Transverse colon (tissue), 4 donors: Measurements from ENCODE around the gene CCNG1. TPM values are rescaled to one million over a fixed set of nuclear protein-coding genes. Genes with fewer than 3 reads are reported as not detected.

Experiments used
- DNase-seq: peaks from one replicate; pipeline ENCODE4 v3.0.0-alpha.2; 2019
- H3K27ac ChIP-seq, 4 donors: fragments of 200-600 bp; sonication (generic); 2 replicates each; pipeline ENCODE4 v1.5.1; 2016 to 2018; ENCODE audit warnings: inconsistent platforms in 4 of 4
- H3K27me3 ChIP-seq: fragments of 200-600 bp; sonication (generic); 2 replicates; pipeline ENCODE4 v1.5.1; 2017; ENCODE audit warnings: inconsistent platforms
- H3K36me3 ChIP-seq, 4 donors: fragments of 200-600 bp; sonication (generic); 2 replicates each; pipeline ENCODE4 v1.5.1; 2017 to 2019; ENCODE audit warnings: inconsistent platforms in 4 of 4
- H3K4me1 ChIP-seq, 4 donors: fragments of 200-600 bp; sonication (generic); 2 replicates each; pipeline ENCODE4 v1.5.1; 2017 to 2020; ENCODE audit warnings: inconsistent platforms in 4 of 4
- H3K4me3 ChIP-seq, 4 donors: fragments of 200-600 bp; sonication (generic); 1 replicate in 1 of 4; 2 replicates in 3 of 4; pipeline versions ENCODE4 v1.5.1 to v1.6.1; 2017 to 2019; ENCODE audit warnings: inconsistent platforms in 4 of 4
- H3K9me3 ChIP-seq, 2 donors: fragments of 200-600 bp; sonication (generic); 2 replicates each; pipeline ENCODE4 v1.5.1; 2017 to 2019; ENCODE audit warnings: inconsistent platforms in 2 of 2
- EP300 ChIP-seq: sonication (generic); formaldehyde crosslinking; IDR thresholded peaks from one replicate; pipeline ENCODE4 v1.6.1; 2017; ENCODE audit warnings: antibody characterized with exemption, low read depth
- POLR2A ChIP-seq: fragments of 450-650 bp; IDR thresholded peaks from one replicate; pipeline ENCODE4 v1.6.1; 2016; ENCODE audit warnings: antibody characterized with exemption, mild to moderate bottlenecking, moderate library complexity
- POLR2AphosphoS5 ChIP-seq, 3 donors: sonication (generic); formaldehyde crosslinking; IDR thresholded peaks; one replicate each; pipeline ENCODE4 v1.6.1; 2016; ENCODE audit warnings: antibody characterized with exemption in 3 of 3
- WGBS, 2 donors: methylation state at CpG; one replicate each; pipeline ENCODE4 v1.1.5; 2018; ENCODE audit warnings: low coverage in 1 of 2; 5-methylcytosine and 5-hydroxymethylcytosine counted together
- in situ Hi-C, 4 donors: fragments of 200-750 bp; cut with MboI; loops; one replicate each; pipeline versions ENCODE4 v1.15.0 to v1.15.1; 2017; ENCODE audit warnings: low sequenced_read_pairs in 3 of 4, low pct_ligation_motif_present in 1 of 4, low pct_unique_long_range_greater_than_20kb in 1 of 4
- intact Hi-C: fragments of 100-400 bp; cut with DNase I; formaldehyde crosslinking; loops from one replicate; pipeline ENCODE4 v1.15.1; 2023; ENCODE audit warnings: low total_unique reads
- total RNA-seq, 4 donors: library from RNA; depleted of rRNA; stranded (reverse); fragments of >200 nt; gene quantifications; one replicate each; pipeline ENCODE4 v1.1.0, GENCODE V29; 2016
- TF ChIP-seq, protein P1 (sequence below), 5 experiments: fragments of 200-600 bp in 3 of 5; fragments of 450-650 bp in 2 of 5; sonication (generic) in 3 of 5; IDR thresholded peaks; 1 replicate in 2 of 5; 2 replicates in 3 of 5; pipeline ENCODE4 v1.5.1; 2016 to 2017; ENCODE audit warnings: antibody characterized with exemption in 5 of 5, inconsistent platforms in 3 of 5, mild to moderate bottlenecking in 2 of 5, moderate library complexity in 1 of 5

CCNG1 gene
- total RNA-seq, 4 donors from 2014 or later: 164 to 293 (median 180) TPM

DNA sequence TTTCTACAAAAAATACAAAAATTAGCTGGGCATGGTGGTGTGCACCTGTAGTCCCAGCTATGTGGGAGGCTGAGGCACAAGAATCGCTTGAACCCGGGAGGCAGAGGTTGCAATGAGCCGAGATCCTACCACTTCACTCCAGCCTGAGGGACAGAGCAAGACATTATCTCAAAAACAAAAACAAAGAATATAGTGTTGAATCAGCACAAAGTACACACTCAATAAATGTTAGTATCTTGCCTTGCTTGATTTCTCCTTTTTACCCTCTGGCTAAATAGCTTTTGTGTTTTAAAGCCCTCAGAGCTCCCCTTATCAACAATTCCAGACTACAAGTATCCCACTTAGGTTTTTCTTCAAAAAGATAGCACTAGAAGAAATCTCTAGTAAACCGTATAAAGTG is 37.5 kb upstream of the CCNG1 start:
- Histone ChIP-seq H3K9me3 (no peaks in the 10 kb centered on the region), H3K27ac (no peak overlapping the region), H3K27me3 (no peaks in the 10 kb centered on the region), H3K36me3 (no peaks in the 10 kb centered on the region), H3K4me3 (no peak overlapping the region), H3K4me1 (peaks cover 0 to 7% (median 4%) of the 10 kb centered on the region in 4 donors)
- 57 to 70% methylated on average over 4 of the region's 4 CpGs for WGBS, 2 donors
- TF ChIP-seq POLR2A (no peak), EP300 (no peak)
- DNase-seq: no peak
- intact Hi-C loops: no loop called here
- in situ Hi-C loops: no loop called here

DNA sequence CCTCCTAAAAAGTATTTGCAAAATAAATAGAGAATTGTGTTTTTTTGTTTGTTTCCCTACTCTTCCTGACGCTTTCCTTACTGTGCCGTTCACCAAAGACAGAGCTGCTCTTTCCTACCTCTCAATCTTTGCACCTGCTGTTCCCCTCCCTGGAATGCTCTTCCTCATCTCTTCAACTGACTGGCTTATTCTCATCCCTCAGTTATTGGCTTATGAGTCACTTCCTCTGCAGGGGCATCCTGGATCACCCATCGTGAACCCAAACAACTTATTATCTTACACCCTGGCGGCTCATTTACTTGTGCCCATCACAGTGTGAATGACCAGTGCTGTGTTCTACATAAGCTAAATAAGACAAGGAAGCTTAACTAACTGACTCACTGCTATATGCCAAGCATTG is 36.1 kb upstream of the CCNG1 start:
- Histone ChIP-seq H3K36me3 (no peaks in the 10 kb centered on the region), H3K27ac (no peak overlapping the region), H3K27me3 (no peaks in the 10 kb centered on the region), H3K4me3 (no peak overlapping the region), H3K9me3 (no peaks in the 10 kb centered on the region), H3K4me1 (peaks cover 0 to 7% (median 4%) of the 10 kb centered on the region in 4 donors)
- in situ Hi-C loops: no loop called here
- WGBS, 2 donors: 77% methylated on average over 4 of the region's 4 CpGs
- TF ChIP-seq POLR2AphosphoS5 (IDR thresholded peaks at IDR 0.05) (no peak), EP300 (no peak), POLR2A (no peak)
- TF ChIP-seq, protein P1, sequence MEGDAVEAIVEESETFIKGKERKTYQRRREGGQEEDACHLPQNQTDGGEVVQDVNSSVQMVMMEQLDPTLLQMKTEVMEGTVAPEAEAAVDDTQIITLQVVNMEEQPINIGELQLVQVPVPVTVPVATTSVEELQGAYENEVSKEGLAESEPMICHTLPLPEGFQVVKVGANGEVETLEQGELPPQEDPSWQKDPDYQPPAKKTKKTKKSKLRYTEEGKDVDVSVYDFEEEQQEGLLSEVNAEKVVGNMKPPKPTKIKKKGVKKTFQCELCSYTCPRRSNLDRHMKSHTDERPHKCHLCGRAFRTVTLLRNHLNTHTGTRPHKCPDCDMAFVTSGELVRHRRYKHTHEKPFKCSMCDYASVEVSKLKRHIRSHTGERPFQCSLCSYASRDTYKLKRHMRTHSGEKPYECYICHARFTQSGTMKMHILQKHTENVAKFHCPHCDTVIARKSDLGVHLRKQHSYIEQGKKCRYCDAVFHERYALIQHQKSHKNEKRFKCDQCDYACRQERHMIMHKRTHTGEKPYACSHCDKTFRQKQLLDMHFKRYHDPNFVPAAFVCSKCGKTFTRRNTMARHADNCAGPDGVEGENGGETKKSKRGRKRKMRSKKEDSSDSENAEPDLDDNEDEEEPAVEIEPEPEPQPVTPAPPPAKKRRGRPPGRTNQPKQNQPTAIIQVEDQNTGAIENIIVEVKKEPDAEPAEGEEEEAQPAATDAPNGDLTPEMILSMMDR (IDR thresholded peaks at IDR 0.05): no peak
- no peak for DNase-seq
- intact Hi-C loops: no loop called here

DNA sequence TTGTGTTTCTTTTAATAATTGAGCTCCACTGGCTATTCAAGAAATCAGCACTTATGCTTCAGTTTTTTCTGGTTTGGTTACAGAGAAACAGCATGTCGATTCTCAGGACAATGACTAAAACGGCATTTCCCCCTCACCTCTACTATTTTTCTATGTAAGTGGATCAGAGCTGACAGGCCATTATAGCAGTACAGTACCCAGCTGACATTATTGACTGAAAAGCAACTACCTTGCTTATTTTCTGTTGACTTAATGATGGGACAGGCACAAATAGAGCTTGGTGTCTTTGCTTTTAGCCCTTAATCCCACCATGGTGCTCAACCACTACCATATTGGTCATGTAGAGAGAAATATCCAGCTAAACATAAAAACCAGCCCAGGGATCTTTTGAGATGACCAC is 35.4 kb upstream of the CCNG1 start:
- H3K9me3 ChIP-seq: no peaks in the 10 kb centered on the region
- in situ Hi-C loops: no loop called here
- 56 to 83% methylated on average over 2 of the region's 2 CpGs for WGBS, 2 donors

DNA sequence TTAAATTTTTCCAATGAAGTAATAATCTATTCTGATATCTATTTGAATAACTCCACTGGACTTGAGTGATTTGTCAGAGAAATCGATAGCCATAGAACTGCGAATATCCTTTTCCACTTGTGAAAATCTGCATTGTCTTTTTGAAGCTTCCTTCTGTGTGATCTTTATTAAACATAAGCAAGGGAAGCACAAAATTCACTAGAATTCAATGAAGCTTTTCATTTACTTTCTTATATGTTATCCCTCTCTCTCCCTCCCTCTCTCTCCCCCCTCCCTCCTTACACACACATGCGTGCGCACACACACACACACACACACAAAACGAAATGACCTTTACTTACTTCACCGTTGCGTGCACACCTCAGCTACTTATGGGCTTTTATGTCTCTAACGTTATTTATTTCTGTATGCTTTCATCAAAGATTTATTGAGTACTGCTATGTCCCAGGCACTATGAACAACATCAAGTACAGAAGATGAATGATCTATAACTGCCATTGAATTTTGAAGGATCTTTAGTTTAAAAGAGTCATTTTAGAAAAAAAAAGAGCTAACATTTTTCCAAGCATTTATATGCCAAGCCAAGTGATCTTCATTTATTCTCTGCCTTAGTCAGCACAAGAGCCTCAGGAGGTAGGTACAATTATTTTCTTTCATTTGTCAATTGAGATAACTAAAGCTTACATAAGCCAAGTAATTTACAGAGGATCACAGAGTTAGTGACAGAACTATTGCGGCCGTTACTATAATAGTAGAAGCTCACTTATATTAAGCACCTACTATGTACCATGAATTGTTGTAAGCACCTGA is 32.8 kb upstream of the CCNG1 start:
- Histone ChIP-seq H3K4me3 (no peak overlapping the region), H3K4me1 (peaks cover 0 to 13% (median 0%) of the 10 kb centered on the region in 4 donors), H3K36me3 (no peaks in the 10 kb centered on the region), H3K27ac (no peak overlapping the region), H3K9me3 (no peaks in the 10 kb centered on the region), H3K27me3 (no peaks in the 10 kb centered on the region)
- intact Hi-C loops: no loop called here
- TF ChIP-seq POLR2AphosphoS5 (IDR thresholded peaks at IDR 0.05) (no peak), EP300 (no peak), POLR2A (no peak)
- TF ChIP-seq, protein P1 (IDR thresholded peaks at IDR 0.05): no peak
- DNase-seq: no peak
- in situ Hi-C loops: no loop called here
- 71 to 81% methylated on average over 9 to 10 of the region's 10 CpGs for WGBS, 2 donors

More for the DNA sequence above, 35.4 kb upstream of the CCNG1 start:
- H3K4me1 ChIP-seq: peaks cover 0 to 3% (median 2%) of the 10 kb centered on the region in 4 donors
- H3K27me3 ChIP-seq: no peaks in the 10 kb centered on the region
- no peak overlapping the region for H3K4me3 ChIP-seq
- TF ChIP-seq EP300 (no peak), POLR2A (no peak), POLR2AphosphoS5 (IDR thresholded peaks at IDR 0.05) (no peak)
- TF ChIP-seq, protein P1 (IDR thresholded peaks at IDR 0.05): no peak
- intact Hi-C loops: no loop called here
- DNase-seq: no peak
- H3K36me3 ChIP-seq: no peaks in the 10 kb centered on the region
- no peak overlapping the region for H3K27ac ChIP-seq
